HG02870 (cell line): Measurements from ENCODE around the gene OMA1.
"Not testable (repeated sequence)": the region's sequence is repeated elsewhere in the genome, so short reads cannot be mapped to it uniquely, and the experiment has no call there.

Experiments
- ATAC-seq: cut with Tn5 transposase; IDR thresholded peaks from one replicate; pipeline ENCODE4 v1.9.1; 2021; ENCODE audit warnings: mild to moderate bottlenecking, moderate library complexity; ENCODE audit not compliant: unreplicated experiment

Gene OMA1

DNA sequence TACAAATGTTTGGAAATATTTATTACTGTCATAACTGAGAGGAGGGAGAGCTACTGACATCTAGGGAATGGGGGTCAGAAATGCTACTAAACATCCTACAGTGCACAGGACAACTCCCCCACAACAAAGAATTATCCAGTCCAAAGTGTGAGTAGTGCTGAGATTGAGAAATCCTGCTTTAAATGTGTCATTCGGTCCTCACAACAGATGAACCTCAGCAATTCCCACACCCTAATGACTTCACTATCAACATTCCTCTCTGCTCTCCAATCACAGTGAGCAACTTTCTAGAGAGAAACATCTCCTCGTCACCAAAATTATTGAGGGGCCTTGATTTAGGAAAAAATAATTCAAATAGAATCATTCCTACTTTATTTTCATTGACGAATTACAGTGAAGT, 18.0 kb downstream of the OMA1 start:
- ATAC-seq, result no peak

DNA sequence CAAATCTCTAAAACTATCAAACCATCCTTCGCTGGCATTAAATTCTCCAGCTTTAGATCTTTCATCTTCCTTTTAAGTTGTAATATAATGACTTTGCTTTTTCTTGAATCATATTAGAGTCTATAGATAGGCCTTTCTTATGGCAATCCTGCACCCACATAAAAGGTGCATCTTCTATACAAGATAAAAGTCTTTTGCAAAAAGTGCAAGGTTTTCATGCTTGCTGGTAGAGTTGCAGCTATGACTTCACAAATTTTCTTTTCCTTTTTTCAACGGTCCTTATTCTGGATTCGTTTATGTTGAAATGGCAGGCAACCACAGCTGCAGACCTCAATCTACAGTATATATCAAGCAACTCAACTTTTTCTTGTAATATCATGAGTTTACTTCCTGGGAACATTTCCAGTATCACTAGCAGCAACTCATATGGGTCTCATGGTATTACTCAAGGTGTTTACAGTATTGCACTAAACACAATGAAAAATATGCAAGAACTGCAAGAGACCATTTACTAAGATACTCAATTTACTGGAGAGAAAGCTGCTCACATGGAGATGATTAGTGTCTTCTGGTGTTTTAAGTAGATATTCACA, 22.1 kb downstream of the OMA1 start:
- no peak for ATAC-seq

DNA sequence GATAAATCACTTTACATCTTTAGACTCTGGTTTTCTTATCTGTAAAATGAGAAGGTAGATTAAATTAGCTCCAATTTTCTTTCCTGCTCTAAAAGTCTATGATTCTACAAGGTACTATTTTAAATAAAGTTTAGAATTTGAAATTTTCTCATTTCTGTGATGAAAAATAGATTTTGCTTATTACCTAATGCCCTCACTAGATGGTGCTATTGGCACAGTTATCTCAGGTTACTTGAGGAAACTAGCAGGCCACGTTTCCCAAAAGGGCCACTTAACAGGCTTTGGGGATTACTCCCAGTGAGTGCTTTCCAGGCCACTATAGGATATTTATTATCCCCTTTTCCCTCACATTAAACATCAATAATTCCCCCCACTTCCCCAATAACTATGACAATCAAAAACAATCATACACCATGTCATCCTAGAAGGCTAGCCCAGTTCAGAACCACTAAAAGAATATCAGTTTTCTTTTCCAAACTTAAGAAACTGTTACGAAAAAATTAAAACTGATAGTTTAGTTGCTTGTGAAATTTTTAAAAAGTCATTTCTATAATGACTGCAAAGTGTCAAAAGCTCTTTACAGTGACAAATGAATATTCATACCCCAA, 30.6 kb downstream of the OMA1 start:
- ATAC-seq, result no peak

DNA sequence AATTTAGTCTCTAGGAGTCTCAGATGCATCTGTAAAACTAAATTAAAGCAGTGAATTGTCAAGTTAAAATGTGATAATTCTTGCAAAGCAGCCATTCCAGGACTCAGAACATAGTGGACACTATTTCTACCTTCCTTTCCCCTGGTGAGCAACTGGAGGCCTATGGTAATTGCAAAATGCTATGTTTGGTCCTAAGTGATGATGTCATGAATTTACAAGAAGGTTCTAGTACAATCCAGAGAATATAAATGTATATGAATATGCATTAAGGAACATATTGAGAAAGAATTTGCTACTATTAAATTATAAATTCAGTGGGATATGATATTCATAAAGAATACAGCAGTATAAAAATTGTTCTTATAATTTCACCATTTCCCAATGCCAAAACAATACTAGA, 32.6 kb downstream of the OMA1 start:
- ATAC-seq, result no peak

GRCh38 chr1:58508629-58509028, 37.9 kb downstream of the OMA1 start:
- ATAC-seq, result no peak

DNA sequence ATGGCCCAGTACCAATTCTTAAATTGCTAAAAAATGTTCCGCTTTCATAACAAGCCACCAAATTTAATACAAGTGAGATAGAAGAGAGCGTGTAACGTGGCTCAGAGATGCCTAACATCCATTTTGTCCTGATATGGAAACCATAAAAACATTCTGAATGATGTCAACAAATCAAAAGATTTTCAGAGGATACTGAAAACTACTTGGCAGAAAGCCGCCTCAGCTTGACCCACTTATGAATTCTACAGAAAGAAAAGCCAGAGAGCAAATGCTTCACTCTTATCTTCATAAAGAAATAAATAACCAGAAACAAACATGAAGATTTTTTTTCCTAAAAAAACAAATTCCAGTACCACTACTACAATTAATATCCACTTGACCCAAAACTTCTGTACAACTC, 41.2 kb downstream of the OMA1 start:
- ATAC-seq, result no peak

DNA sequence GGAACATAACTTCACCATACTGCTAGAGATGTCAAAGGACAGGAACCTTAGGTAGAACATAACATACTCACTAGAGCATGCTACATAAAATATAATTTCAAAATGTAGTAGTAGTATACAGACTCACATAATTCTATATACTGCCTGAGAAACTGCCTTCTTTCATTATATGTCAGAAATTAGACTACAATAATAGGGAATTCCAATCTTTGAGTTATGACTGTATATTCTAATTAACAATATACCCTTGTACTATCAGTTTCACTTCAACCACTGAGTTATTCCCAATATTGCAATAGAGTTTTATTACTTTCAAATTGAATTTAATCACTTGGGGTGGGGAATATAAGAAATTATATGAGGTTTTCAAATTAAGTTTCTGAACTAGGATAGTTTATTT, 44.0 kb downstream of the OMA1 start:
- no peak for ATAC-seq

DNA sequence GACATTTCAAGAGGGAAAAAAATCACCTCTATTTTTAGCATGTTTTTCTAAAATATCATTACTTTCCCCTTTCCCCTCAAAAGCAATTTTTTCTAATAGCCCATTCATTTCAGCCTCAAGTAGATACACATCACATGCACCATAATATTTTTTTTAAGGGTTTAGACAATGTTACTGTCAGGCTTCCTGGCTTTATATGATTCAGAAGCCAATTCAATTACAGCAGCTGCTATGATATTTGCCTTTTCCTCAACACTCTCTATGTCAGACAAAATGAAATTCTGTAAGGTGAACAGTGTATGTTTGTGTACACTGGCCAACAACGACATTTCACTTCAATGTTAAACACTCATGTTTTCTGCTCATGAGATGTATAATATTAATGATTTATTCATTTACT, 46.5 kb downstream of the OMA1 start:
- no peak for ATAC-seq

- ATAC-seq, result no peak
Observed at GRCh38 chr1:58497499-58497898, 49.0 kb downstream of the OMA1 start.

- ATAC-seq, result no peak
Observed at GRCh38 chr1:58496042-58496441, 50.5 kb downstream of the OMA1 start.

DNA sequence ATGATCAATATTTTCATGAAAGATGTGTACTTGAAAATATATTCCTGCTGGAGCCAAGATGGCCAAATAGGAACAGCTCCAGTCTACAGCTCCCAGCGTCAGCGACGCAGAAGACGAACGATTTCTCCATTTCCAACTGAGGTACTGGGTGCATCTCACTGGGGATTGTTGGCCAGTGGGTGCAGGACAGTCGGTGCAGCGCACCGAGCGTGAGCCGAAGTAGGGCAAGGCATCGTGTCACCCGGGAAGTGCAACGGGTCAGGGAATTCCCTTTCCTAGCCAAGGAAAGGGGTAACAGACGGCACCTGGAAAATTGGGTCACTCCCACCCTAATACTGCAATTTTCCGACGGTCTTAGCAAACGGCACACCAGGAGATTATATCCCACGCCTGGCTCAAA, 57.6 kb downstream of the OMA1 start:
- not testable (repeated sequence) for ATAC-seq

GRCh38 chr1:58487002-58487401, 59.5 kb downstream of the OMA1 start:
- no peak for ATAC-seq

- no peak for ATAC-seq
Observed at GRCh38 chr1:58481962-58482361, 64.6 kb downstream of the OMA1 start.

DNA sequence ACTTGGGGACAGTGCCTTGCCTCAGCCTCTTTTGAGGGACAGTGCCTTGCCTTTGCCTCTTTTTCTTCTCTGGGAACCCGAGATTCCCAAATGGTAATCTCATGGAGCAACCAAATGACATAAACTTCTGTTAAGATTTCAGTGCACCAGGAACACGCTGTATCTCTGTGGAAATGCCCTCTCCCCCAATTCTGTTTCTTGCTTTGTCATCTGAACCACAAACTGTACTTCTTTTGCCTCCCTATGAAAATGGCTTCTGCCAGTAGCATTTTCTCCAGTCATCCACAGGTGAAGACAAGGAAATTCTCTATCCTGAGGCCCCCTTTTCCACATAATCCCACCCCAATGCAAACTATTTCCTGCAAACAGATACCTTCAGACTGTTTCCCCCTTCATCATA, 66.3 kb downstream of the OMA1 start:
- no peak for ATAC-seq

DNA sequence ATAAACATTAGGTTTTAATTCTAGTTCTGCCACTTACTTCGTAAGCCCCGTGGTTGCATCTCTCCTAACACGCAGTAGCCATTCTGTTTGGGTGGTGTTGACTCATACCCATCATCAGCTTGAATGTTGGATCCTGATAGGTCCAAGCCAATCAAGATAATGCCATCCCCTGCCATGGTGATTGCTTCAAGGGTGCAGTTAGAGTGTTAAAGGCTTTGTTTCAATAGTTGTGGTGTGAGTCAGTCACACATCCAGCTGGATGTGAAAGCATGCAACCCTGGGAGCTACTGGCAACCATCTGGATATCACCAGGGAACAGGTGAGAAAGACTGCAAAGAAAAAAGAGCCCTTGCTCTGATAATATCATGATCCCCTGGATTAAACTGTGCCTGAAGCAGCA, 69.1 kb downstream of the OMA1 start:
- ATAC-seq, result no peak

- no peak for ATAC-seq
Observed at GRCh38 chr1:58476179-58476578, 70.3 kb downstream of the OMA1 start.

GRCh38 chr1:58469476-58469875, 77.0 kb downstream of the OMA1 start:
- no peak for ATAC-seq

GRCh38 chr1:58469016-58469415, 77.5 kb downstream of the OMA1 start:
- ATAC-seq, result no peak

- no peak for ATAC-seq
Observed at GRCh38 chr1:58468612-58469011, 77.9 kb downstream of the OMA1 start.

DNA sequence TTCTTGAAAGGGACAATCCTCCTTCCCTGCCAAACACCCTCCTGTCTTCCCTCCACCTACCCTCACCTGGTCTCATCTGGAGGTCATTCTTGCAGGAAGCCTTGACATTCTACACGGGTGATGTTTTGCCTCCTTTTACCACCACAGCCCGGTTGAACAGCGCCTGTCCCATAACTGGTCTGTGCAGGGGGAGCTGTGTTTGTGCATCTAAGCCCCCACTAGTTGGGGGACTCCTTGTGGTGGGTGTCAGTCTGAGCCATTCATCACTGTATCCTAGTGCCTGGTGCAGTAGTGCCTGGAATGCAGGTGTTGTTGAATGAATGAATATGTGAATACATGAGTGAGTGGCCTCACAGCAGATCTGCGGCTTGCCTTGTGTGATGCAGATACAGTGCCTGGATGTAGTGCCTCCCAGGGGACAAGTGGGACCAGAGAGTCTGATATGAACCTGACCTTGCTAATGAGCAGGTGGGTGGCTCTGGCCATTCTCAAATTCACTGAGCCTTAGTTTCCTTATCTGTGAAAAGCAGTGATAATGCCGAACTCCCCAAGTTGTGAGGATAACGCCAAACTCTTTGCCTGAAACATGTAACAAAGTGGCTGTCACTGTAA, 79.8 kb downstream of the OMA1 start:
- ATAC-seq, result no peak

DNA sequence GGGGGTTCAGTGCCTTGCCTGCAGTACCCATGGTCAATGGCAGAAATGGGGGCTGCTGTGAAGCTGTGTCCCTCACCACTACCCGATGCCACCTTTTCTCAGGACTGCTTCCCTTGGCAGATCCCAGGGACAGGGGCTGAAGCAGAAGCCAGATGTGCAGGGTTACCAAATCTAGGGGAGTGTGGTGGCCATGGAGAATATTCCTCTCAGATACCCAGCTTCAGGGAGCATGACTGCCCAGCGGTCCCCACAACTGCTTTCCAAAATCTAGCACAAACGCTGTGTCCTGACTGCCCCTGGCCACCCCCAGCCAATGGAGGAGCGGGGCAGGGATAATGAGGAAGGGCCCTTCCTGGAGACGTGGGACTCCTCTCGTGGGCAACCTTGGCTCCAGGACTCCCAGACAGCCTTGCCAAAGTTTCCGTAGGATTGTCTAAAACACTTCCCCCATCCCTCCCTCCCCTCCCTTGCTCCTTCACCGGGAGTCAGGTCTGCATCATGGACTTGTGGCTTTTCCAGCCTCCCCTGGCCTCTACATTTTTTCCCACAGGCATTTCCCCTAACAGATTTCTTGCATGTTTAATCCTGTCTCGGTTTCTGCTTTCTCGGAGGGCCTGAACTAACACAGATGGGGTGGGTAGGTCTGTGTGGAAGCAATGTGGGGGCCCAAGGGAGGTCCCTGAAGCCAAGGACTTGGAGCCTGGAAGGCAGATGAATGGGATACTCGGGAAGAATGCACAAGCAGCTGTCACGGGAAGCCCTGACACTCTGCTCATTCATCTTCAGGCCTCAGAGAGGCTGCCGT, 80.5 kb downstream of the OMA1 start:
- ATAC-seq, result no peak

GRCh38 chr1:58465176-58465575, 81.3 kb downstream of the OMA1 start:
- no peak for ATAC-seq
